ENCODE results near the gene RNF141.

RNF141 gene

DNA sequence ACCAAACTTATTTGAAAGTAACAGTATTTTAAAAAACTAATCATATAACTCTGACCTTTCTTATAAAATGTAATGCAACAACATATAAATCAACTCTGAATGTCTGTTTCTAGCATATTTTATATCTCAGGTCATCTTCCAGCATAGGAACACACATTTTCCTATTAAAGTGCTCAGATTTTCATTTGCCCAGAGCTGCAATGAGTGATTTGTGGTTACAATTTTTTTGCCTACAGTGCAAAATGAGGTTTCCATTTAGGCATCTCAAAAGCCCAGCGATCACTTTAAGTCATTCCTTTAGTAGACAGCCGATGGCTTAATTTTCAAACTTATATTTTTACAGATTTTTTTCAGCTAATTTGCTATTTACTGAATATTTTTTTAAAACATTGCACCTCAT lies 26.5 kb upstream of the RNF141 start:
- no peak for TF ChIP-seq SNAI2 (CRISPR knock-in tag; IDR thresholded peaks at IDR 0.05)
- no peak for TF ChIP-seq ARNTL (CRISPR knock-in tag; IDR thresholded peaks at IDR 0.05; ENCODE audit: borderline replicate concordance, low read depth)
- ATAC-seq = no peak

DNA sequence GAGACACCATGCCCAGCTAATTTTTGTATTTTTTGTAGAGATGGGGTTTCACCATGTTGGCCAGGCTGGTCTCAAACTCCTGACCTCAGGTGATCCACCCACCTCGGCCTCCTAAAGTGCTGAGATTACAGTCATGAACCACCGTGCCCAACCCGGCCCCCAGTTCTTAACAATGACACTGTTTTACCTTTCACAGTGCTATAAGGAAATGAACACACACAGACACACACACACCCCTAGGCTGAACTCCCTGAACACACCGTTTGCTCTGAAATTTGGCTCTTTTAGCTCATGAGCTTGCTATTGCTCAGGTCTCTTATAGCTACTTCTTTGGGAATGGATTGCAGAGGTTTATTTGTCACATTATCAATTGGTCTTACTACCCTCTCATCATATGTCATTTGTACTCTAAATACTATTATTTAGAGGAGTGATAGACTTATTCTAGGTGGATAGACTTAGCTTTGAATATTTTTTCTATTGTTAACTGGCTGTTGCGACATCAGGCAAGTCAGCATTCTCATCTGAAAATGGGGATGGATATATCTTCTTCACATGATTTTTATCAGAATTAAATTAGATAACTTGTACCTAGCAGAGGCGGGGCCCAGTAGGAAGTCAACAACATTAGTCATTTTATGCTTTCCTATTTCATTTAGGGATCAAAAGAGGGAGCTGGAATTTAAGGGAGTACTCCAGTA lies 25.4 kb upstream of the RNF141 start:
- no peak for ATAC-seq
- TF ChIP-seq ESRRG (CRISPR knock-in tag; IDR thresholded peaks at IDR 0.05) (no peak), SNAI2 (CRISPR knock-in tag; IDR thresholded peaks at IDR 0.05) (no peak), TCF4 (CRISPR knock-in tag; IDR thresholded peaks at IDR 0.05; ENCODE audit: borderline replicate concordance) (no peak), ARNTL (CRISPR knock-in tag; IDR thresholded peaks at IDR 0.05; ENCODE audit: borderline replicate concordance, low read depth) (no peak), ZNF8 (CRISPR knock-in tag; IDR thresholded peaks at IDR 0.05) (no peak), RARB (CRISPR knock-in tag; IDR thresholded peaks at IDR 0.05) (no peak), ZNF565 (CRISPR knock-in tag; conservative IDR thresholded peaks at IDR 0.05; ENCODE audit: low read depth) (no peak), ZC3H10 (CRISPR knock-in tag; IDR thresholded peaks at IDR 0.05) (no peak), ISL1 (CRISPR knock-in tag; IDR thresholded peaks at IDR 0.05) (no peak), CSDC2 (CRISPR knock-in tag; IDR thresholded peaks at IDR 0.05) (no peak), ZFP30 (CRISPR knock-in tag; IDR thresholded peaks at IDR 0.05) (no peak)
- TF ChIP-seq, protein P1, sequence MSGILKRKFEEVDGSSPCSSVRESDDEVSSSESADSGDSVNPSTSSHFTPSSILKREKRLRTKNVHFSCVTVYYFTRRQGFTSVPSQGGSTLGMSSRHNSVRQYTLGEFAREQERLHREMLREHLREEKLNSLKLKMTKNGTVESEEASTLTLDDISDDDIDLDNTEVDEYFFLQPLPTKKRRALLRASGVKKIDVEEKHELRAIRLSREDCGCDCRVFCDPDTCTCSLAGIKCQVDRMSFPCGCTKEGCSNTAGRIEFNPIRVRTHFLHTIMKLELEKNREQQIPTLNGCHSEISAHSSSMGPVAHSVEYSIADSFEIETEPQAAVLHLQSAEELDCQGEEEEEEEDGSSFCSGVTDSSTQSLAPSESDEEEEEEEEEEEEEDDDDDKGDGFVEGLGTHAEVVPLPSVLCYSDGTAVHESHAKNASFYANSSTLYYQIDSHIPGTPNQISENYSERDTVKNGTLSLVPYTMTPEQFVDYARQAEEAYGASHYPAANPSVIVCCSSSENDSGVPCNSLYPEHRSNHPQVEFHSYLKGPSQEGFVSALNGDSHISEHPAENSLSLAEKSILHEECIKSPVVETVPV (CRISPR knock-in tag; IDR thresholded peaks at IDR 0.05) = no peak
- TF ChIP-seq, protein P2, sequence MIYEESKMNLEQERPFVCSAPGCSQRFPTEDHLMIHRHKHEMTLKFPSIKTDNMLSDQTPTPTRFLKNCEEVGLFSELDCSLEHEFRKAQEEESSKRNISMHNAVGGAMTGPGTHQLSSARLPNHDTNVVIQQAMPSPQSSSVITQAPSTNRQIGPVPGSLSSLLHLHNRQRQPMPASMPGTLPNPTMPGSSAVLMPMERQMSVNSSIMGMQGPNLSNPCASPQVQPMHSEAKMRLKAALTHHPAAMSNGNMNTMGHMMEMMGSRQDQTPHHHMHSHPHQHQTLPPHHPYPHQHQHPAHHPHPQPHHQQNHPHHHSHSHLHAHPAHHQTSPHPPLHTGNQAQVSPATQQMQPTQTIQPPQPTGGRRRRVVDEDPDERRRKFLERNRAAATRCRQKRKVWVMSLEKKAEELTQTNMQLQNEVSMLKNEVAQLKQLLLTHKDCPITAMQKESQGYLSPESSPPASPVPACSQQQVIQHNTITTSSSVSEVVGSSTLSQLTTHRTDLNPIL (CRISPR knock-in tag; IDR thresholded peaks at IDR 0.05; ENCODE audit: low read depth) = no peak
- TF ChIP-seq, protein P3, sequence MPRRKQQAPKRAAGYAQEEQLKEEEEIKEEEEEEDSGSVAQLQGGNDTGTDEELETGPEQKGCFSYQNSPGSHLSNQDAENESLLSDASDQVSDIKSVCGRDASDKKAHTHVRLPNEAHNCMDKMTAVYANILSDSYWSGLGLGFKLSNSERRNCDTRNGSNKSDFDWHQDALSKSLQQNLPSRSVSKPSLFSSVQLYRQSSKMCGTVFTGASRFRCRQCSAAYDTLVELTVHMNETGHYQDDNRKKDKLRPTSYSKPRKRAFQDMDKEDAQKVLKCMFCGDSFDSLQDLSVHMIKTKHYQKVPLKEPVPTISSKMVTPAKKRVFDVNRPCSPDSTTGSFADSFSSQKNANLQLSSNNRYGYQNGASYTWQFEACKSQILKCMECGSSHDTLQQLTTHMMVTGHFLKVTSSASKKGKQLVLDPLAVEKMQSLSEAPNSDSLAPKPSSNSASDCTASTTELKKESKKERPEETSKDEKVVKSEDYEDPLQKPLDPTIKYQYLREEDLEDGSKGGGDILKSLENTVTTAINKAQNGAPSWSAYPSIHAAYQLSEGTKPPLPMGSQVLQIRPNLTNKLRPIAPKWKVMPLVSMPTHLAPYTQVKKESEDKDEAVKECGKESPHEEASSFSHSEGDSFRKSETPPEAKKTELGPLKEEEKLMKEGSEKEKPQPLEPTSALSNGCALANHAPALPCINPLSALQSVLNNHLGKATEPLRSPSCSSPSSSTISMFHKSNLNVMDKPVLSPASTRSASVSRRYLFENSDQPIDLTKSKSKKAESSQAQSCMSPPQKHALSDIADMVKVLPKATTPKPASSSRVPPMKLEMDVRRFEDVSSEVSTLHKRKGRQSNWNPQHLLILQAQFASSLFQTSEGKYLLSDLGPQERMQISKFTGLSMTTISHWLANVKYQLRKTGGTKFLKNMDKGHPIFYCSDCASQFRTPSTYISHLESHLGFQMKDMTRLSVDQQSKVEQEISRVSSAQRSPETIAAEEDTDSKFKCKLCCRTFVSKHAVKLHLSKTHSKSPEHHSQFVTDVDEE (CRISPR knock-in tag; IDR thresholded peaks at IDR 0.05) = no peak
- TF ChIP-seq, protein P4, sequence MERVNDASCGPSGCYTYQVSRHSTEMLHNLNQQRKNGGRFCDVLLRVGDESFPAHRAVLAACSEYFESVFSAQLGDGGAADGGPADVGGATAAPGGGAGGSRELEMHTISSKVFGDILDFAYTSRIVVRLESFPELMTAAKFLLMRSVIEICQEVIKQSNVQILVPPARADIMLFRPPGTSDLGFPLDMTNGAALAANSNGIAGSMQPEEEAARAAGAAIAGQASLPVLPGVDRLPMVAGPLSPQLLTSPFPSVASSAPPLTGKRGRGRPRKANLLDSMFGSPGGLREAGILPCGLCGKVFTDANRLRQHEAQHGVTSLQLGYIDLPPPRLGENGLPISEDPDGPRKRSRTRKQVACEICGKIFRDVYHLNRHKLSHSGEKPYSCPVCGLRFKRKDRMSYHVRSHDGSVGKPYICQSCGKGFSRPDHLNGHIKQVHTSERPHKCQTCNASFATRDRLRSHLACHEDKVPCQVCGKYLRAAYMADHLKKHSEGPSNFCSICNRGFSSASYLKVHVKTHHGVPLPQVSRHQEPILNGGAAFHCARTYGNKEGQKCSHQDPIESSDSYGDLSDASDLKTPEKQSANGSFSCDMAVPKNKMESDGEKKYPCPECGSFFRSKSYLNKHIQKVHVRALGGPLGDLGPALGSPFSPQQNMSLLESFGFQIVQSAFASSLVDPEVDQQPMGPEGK (CRISPR knock-in tag; IDR thresholded peaks at IDR 0.05; ENCODE audit: borderline replicate concordance) = no peak

DNA sequence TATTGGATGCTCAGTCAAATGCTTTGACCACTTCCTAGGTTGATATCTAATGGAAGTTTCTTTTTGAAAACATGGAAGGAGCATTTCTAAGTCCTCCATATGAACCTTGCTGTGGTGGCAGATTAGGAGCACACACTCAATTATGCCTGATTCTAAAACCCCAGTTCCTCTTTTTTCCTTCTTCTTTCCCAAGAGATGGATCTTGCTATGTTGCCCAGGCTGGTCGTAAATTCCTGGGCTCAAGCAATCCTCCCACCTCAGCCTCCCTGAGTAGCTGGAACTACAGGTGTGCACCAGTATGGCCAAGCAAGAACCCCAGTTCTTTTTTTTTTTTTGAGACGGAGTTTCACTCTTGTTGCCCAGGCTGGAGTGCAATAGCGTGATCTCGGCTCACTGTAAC lies 24.5 kb upstream of the RNF141 start:
- no peak for ATAC-seq
- TF ChIP-seq ZFP30 (CRISPR knock-in tag; IDR thresholded peaks at IDR 0.05) (no peak), TCF4 (CRISPR knock-in tag; IDR thresholded peaks at IDR 0.05; ENCODE audit: borderline replicate concordance) (no peak), CSDC2 (CRISPR knock-in tag; IDR thresholded peaks at IDR 0.05) (no peak), OSR1 (CRISPR knock-in tag; IDR thresholded peaks at IDR 0.05) (no peak), ZNF70 (CRISPR knock-in tag; IDR thresholded peaks at IDR 0.05) (no peak), ESRRG (CRISPR knock-in tag; IDR thresholded peaks at IDR 0.05) (no peak), ARNTL (CRISPR knock-in tag; IDR thresholded peaks at IDR 0.05; ENCODE audit: borderline replicate concordance, low read depth) (no peak), TOX (CRISPR knock-in tag; IDR thresholded peaks at IDR 0.05; ENCODE audit: borderline replicate concordance) (no peak), BACH2 (CRISPR knock-in tag; IDR thresholded peaks at IDR 0.05; ENCODE audit: borderline replicate concordance) (no peak), ZFP3 (CRISPR knock-in tag; IDR thresholded peaks at IDR 0.05) (no peak), ZNF8 (CRISPR knock-in tag; IDR thresholded peaks at IDR 0.05) (no peak), ZNF565 (CRISPR knock-in tag; conservative IDR thresholded peaks at IDR 0.05; ENCODE audit: low read depth) (no peak)
- TF ChIP-seq, protein P2 (CRISPR knock-in tag; IDR thresholded peaks at IDR 0.05; ENCODE audit: low read depth) = no peak
- TF ChIP-seq, protein P3 (CRISPR knock-in tag; IDR thresholded peaks at IDR 0.05) = no peak
- TF ChIP-seq, protein P1 (CRISPR knock-in tag; IDR thresholded peaks at IDR 0.05) = no peak
- TF ChIP-seq, protein P4 (CRISPR knock-in tag; IDR thresholded peaks at IDR 0.05; ENCODE audit: borderline replicate concordance) = no peak
